Measurements from ENCODE around the gene RHOT2. TPM values are rescaled to one million over a fixed set of nuclear protein-coding genes. Genes with fewer than 3 reads are reported as not detected.

The RHOT2 gene
- total and polyA plus RNA-seq, 10 of the 15 experiments (the other 5 are each of a cell fraction or from before 2014, with no cell fraction given) = 3.7 to 174 (median 69.8) TPM

DNA sequence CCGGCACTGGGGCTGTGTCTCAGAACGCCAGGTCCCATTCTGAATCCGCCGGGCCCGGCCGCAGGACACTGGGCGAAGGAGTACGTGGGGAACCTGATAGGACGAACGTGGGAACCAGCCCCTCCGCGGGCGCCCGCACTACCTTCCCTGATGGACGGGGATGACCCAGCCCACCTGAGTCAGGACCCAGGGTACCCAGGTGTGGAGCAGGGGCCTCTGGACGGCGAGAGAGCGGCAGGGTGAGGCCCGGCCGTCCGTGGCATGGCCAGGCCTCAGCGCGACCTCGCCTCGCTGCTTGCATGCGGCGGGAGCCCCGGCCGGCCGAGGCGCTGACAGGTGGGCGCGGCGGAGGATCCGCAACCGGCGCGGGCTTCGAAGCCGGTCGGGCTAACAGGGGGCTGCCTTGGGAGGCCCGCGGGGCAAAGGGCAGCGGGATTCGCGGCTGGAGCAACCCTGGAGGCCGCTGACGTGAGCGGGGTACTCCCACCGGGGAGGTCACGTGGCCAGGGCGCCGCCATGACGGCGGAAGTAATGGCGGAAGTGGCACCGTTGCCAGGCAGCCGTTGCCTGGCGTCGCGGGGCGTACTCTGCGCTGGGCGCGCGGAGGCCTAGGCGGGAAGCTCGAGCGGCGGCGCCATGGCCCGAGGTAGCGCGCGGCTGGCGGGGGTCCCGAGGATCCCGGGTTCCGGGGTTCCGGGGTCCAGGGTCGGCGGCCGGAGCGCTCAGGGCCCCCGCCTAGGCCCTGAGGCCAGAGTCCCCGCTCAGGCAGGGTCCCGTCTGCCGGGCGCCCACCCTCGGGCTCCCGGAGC is 18.9 kb upstream of the RHOT2 start, which contains the start of gene WDR90 (continued):
- TF ChIP-seq NFIC (IDR thresholded peaks at IDR 0.05; ENCODE audit: low read depth, low read length) = no peak
- TF ChIP-seq, protein P1, sequence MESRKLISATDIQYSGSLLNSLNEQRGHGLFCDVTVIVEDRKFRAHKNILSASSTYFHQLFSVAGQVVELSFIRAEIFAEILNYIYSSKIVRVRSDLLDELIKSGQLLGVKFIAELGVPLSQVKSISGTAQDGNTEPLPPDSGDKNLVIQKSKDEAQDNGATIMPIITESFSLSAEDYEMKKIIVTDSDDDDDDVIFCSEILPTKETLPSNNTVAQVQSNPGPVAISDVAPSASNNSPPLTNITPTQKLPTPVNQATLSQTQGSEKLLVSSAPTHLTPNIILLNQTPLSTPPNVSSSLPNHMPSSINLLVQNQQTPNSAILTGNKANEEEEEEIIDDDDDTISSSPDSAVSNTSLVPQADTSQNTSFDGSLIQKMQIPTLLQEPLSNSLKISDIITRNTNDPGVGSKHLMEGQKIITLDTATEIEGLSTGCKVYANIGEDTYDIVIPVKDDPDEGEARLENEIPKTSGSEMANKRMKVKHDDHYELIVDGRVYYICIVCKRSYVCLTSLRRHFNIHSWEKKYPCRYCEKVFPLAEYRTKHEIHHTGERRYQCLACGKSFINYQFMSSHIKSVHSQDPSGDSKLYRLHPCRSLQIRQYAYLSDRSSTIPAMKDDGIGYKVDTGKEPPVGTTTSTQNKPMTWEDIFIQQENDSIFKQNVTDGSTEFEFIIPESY (IDR thresholded peaks at IDR 0.05) = no peak
- TF ChIP-seq MEF2B (IDR thresholded peaks at IDR 0.05; ENCODE audit: partially characterized antibody, poor library complexity, severe bottlenecking) = peak; percentile 57
- TF ChIP-seq SREBF2 (IDR thresholded peaks at IDR 0.05; ENCODE audit: low read length) = no peak
- TF ChIP-seq, protein P2, sequence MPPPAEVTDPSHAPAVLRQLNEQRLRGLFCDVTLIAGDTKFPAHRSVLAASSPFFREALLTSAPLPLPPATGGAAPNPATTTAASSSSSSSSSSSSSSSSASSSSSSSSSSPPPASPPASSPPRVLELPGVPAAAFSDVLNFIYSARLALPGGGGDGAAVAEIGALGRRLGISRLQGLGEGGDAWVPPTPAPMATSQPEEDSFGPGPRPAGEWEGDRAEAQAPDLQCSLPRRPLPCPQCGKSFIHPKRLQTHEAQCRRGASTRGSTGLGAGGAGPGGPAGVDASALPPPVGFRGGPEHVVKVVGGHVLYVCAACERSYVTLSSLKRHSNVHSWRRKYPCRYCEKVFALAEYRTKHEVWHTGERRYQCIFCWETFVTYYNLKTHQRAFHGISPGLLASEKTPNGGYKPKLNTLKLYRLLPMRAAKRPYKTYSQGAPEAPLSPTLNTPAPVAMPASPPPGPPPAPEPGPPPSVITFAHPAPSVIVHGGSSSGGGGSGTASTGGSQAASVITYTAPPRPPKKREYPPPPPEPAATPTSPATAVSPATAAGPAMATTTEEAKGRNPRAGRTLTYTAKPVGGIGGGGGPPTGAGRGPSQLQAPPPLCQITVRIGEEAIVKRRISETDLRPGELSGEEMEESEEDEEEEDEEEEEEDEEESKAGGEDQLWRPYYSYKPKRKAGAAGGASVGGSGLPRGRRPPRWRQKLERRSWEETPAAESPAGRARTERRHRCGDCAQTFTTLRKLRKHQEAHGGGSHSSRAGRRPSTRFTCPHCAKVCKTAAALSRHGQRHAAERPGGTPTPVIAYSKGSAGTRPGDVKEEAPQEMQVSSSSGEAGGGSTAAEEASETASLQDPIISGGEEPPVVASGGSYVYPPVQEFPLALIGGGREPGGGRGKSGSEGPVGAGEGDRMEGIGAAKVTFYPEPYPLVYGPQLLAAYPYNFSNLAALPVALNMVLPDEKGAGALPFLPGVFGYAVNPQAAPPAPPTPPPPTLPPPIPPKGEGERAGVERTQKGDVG (CRISPR knock-in tag; IDR thresholded peaks at IDR 0.05) = no peak
- no peak for TF ChIP-seq ZNF24 (IDR thresholded peaks at IDR 0.05)
- peak; percentile 99 for TF ChIP-seq SIN3A (IDR thresholded peaks at IDR 0.05; ENCODE audit: low read depth, low read length)
- no peak for TF ChIP-seq MTA3 (IDR thresholded peaks at IDR 0.05; ENCODE audit: borderline replicate concordance, low read length)
- TF ChIP-seq GABPA (IDR thresholded peaks at IDR 0.05; ENCODE audit: low read depth) = no peak; the same call in 1 of the 2 replicates
- peak; percentile 41; the same call in 1 of the 2 replicates for TF ChIP-seq NR2C1 (IDR thresholded peaks at IDR 0.05)
- no peak for TF ChIP-seq TCF7 (IDR thresholded peaks at IDR 0.05; ENCODE audit: borderline replicate concordance)
- TF ChIP-seq KDM1A (IDR thresholded peaks at IDR 0.05; ENCODE audit: borderline replicate concordance) = no peak
- TF ChIP-seq HDGF (IDR thresholded peaks at IDR 0.05) = no peak
- peak; percentile 92 for TF ChIP-seq IKZF1 (conservative IDR thresholded peaks at IDR 0.05)
- no peak for TF ChIP-seq NFXL1 (IDR thresholded peaks at IDR 0.05; ENCODE audit: borderline replicate concordance)
- no peak for TF ChIP-seq SUZ12 (IDR thresholded peaks at IDR 0.05; ENCODE audit: unreplicated experiment)
- TF ChIP-seq STAT1 (conservative IDR thresholded peaks at IDR 0.05) = no peak
- no peak for TF ChIP-seq YBX1 (IDR thresholded peaks at IDR 0.05)
- no peak; the same call in 1 of the 2 replicates for TF ChIP-seq EED (IDR thresholded peaks at IDR 0.05; ENCODE audit: low read depth)
- TF ChIP-seq NFYA (IDR thresholded peaks at IDR 0.05; ENCODE audit: borderline replicate concordance, low read depth, low read length) = no peak
- no peak for TF ChIP-seq CBX3 (IDR thresholded peaks at IDR 0.05; ENCODE audit: borderline replicate concordance, low read depth)
- no peak for TF ChIP-seq ZZZ3 (IDR thresholded peaks at IDR 0.05; ENCODE audit: control insufficient read depth, insufficient read length, low read depth)
- TF ChIP-seq POU2F2 (IDR thresholded peaks at IDR 0.05; ENCODE audit: borderline replicate concordance, low read depth, low read length) = no peak
- 0 out of 2 replicates have a peak, but pooled peaks have one; percentile 27 for TF ChIP-seq PAX5 (IDR thresholded peaks at IDR 0.05; ENCODE audit: borderline replicate concordance, low read depth, low read length)
- TF ChIP-seq NBN (IDR thresholded peaks at IDR 0.05) = no peak
- TF ChIP-seq CREB1 (IDR thresholded peaks at IDR 0.05; ENCODE audit: low read depth) = peak; percentile 86

All from GM12878 (cell line).